Measurements from ENCODE around the gene PIGK. TPM values are rescaled to one million over a fixed set of nuclear protein-coding genes. Genes with fewer than 3 reads are reported as not detected.

The PIGK gene
- total RNA-seq, 2 experiments from 2014 or later: 23.9 to 26.5 TPM

DNA sequence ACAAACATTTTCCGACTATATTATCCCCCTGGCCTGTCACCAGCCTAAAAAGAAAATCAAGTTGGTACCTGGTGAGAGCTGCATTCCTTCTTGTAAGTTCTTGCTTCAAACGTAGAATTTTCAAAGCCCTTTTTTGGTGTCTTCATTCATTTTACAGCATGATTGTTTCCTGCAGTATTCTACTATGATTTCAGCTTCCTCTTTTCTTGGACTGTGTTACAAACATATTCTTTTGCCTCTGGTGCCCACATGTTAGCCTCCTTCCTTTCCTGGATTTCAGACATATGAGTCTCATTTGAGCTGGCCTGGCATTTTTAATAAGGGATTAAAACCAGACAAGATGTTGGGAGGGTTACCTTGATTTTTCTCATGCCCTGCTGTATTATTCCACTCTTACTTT is 142.5 kb downstream of the PIGK start:
- H3K36me3 Mint-ChIP-seq: no peaks in the 10 kb centered on the region
- no peaks in the 10 kb centered on the region for H3K9me3 Mint-ChIP-seq
- peaks cover 4% of the 10 kb centered on the region for H3K27me3 Mint-ChIP-seq
- intact Hi-C loops (cut with micrococcal nuclease): no loop called here
- POLR2A ChIA-PET: no interaction called here
- no peak overlapping the region for H3K27ac Mint-ChIP-seq
- CTCF ChIA-PET: no interaction called here
- H3K4me3 Mint-ChIP-seq: no peak overlapping the region
- no peaks in the 10 kb centered on the region for H3K4me1 Mint-ChIP-seq (ENCODE audit: low read depth)
- DNase-seq: no peak

DNA sequence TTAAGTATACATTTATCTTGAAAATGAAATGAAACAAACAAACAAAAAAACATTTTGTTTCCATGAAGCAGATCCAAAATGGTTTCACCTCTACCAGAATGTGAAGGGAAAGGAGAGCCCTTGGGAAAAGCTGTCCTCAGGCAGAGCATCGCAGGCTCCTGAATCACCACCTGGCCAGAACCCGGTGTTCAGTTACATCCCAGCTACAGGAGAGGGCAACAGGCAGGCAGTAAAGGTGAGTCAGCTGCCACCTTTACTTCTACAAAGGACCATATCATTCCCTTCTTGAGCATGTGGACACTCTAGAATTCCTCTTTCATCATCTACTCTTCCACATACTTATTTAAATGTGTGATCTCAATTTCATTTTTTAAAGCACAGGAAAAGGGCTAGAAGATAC is 151.2 kb downstream of the PIGK start:
- Mint-ChIP-seq H3K27ac (no peak overlapping the region), H3K4me3 (no peak overlapping the region), H3K36me3 (no peaks in the 10 kb centered on the region), H3K4me1 (ENCODE audit: low read depth) (no peaks in the 10 kb centered on the region), H3K27me3 (no peaks in the 10 kb centered on the region), H3K9me3 (no peaks in the 10 kb centered on the region)
- CTCF ChIA-PET: no interaction called here
- no peak for DNase-seq
- intact Hi-C loops (cut with micrococcal nuclease): no loop called here
- POLR2A ChIA-PET: no interaction called here

DNA sequence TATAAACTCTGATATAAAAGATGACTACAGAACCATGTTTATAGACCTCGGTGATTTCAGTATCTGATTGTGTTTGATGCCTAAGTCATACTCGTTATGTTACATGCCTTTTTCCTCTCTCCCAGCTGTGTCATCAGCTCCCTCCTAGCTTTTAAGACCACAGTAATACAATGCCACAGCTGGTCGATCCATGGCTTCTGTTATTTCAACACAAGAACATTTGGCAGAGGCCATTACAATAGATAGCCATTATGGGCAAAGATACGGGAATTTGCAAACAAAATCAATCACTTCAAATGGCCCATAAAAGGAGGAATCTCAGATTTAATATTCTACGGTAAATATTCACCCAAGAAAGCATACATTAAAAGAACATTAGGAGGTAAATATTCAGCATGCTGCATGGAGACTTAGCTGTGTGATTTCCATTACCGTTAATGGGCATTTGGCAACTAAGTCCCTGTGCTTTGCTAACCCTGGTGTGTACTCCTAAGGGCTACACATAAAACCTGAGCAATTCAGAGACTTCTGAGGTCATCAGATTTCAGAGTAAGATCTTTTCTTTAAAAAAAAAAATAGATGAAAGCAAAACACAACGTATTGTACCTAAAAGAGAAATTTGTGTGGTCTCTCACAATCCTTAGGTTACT is 153.4 kb downstream of the PIGK start:
- ChIA-PET POLR2A (no interaction called here), CTCF (no interaction called here)
- DNase-seq: no peak
- no peaks in the 10 kb centered on the region for H3K27me3 Mint-ChIP-seq
- no peaks in the 10 kb centered on the region for H3K4me1 Mint-ChIP-seq (ENCODE audit: low read depth)
- H3K36me3 Mint-ChIP-seq: no peaks in the 10 kb centered on the region
- intact Hi-C loops (cut with micrococcal nuclease): no loop called here
- no peaks in the 10 kb centered on the region for H3K9me3 Mint-ChIP-seq
- no peak overlapping the region for H3K4me3 Mint-ChIP-seq
- no peak overlapping the region for H3K27ac Mint-ChIP-seq

DNA sequence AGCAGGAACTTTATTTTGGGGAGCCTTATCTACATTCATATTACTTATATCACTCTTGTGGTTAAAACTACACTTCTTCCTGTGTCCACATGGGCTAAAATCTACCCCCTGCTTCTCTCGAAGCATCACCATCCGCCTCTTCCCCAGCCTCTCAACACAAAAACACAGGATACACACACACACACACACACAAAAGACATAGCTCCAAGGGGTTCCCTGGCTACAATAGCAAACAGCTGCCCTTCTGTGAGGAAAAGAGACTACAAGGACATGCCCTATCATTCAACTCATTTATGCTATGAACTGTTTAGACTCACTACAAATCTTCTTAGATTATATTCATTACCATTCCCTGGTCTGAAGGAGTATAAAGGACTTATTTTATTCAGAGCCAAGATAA is 155.0 kb downstream of the PIGK start:
- intact Hi-C loops (cut with micrococcal nuclease): no loop called here
- H3K9me3 Mint-ChIP-seq: no peaks in the 10 kb centered on the region
- H3K36me3 Mint-ChIP-seq: no peaks in the 10 kb centered on the region
- ChIA-PET POLR2A (no interaction called here), CTCF (no interaction called here)
- DNase-seq: no peak
- no peaks in the 10 kb centered on the region for H3K4me1 Mint-ChIP-seq (ENCODE audit: low read depth)
- no peak overlapping the region for H3K27ac Mint-ChIP-seq
- no peak overlapping the region for H3K4me3 Mint-ChIP-seq
- no peaks in the 10 kb centered on the region for H3K27me3 Mint-ChIP-seq

DNA sequence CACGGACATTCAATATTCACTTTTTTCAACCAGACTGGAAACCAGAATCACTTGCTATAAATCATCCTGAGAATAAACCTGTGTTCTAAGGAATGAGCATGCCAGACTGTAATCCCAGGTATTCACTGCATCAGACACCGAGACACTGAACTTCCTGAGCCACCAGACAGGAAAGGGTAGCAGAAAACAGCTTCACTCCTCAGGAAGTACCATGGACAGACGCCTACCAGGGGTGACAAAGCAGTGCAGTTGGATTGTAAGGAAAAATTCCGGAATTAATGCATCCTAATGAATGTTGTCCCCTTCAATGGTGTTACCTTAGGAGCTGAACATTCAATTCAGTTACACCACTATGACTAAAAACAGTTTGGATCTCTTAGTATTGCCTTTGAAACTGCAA is 156.1 kb downstream of the PIGK start:
- H3K27ac Mint-ChIP-seq: no peak overlapping the region
- POLR2A ChIA-PET: no interaction called here
- no peaks in the 10 kb centered on the region for H3K36me3 Mint-ChIP-seq
- intact Hi-C loops (cut with micrococcal nuclease): no loop called here
- CTCF ChIA-PET: no interaction called here
- H3K27me3 Mint-ChIP-seq: no peaks in the 10 kb centered on the region
- H3K4me1 Mint-ChIP-seq (ENCODE audit: low read depth): no peaks in the 10 kb centered on the region
- H3K9me3 Mint-ChIP-seq: no peaks in the 10 kb centered on the region
- DNase-seq: no peak
- H3K4me3 Mint-ChIP-seq: no peak overlapping the region

DNA sequence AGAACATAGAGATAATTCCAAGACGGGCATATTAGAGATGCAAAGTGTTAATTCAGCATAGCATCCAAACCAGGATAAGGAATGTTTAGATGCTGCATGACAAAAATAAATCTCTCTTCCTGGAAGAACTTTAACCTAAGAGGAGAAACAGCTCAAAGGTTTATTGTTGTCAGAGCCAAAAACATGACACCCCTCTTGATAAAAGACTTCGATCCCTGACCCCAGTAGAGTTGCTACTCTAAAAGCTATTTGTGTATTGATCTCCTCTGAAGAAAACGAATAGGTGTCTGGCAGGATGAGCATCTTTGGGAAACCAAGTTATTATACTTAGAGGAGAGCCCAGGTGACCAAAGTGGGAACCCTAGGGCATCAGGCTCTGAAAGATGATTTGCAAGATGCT is 158.1 kb downstream of the PIGK start:
- POLR2A ChIA-PET: no interaction called here
- intact Hi-C loops (cut with micrococcal nuclease): no loop called here
- CTCF ChIA-PET: no interaction called here
- no peak for DNase-seq
- no peaks in the 10 kb centered on the region for H3K9me3 Mint-ChIP-seq
- no peaks in the 10 kb centered on the region for H3K36me3 Mint-ChIP-seq
- H3K4me1 Mint-ChIP-seq (ENCODE audit: low read depth): no peaks in the 10 kb centered on the region
- no peak overlapping the region for H3K4me3 Mint-ChIP-seq
- no peaks in the 10 kb centered on the region for H3K27me3 Mint-ChIP-seq
- no peak overlapping the region for H3K27ac Mint-ChIP-seq

DNA sequence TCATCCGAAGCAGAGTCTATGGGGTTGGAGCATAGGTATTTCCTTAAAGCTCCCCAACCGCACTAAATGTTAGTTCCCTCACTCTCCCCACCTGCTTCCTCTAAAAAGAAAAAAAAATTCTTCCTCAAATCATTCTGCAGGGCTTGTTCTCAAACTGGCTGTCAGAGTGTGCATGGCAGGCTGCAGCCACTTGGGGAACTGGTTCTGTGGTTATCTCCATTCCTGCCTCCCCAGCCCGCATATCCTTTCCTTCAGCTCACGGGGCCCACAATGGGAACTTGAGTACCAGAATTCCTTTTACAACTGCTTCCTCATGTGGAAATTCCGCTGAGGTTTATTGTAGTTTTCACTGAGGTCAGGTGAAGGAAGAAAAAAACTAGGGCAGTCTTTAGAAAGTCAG is 159.2 kb downstream of the PIGK start:
- CTCF ChIA-PET: no interaction called here
- POLR2A ChIA-PET: no interaction called here
- no peaks in the 10 kb centered on the region for H3K4me1 Mint-ChIP-seq (ENCODE audit: low read depth)
- no peak for DNase-seq
- H3K9me3 Mint-ChIP-seq: no peaks in the 10 kb centered on the region
- H3K27ac Mint-ChIP-seq: no peak overlapping the region
- no peaks in the 10 kb centered on the region for H3K27me3 Mint-ChIP-seq
- intact Hi-C loops (cut with micrococcal nuclease): no loop called here
- no peaks in the 10 kb centered on the region for H3K36me3 Mint-ChIP-seq
- no peak overlapping the region for H3K4me3 Mint-ChIP-seq

DNA sequence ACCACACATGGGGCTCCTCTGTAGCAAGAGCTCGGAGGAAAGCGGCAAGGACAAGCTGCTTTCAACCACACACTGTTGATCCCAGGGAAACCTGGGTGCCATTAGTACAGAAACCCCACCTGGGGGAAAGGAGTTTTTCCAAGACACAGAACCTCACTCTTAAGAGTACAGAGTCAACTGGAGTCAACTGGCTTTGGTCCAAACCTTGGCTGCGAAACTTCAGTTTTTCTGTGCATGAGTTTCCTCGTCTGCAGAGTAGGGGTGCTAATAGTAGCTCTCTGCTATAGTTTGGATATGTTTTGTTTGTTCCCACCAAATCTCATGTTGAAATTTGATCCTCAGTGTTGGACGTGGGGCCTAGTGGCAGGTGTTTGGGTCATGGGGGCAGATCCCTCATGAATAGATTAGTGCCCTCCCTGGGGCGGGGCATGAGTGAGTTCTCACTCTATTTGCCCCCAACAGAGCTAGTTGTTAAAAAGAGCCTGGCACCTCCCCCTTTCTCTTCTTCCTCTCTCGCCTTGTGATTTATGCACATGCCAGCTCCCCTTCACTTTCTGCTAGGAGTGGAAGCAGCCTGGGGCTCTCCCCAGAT is 161.1 kb downstream of the PIGK start:
- CTCF ChIA-PET: no interaction called here
- no peaks in the 10 kb centered on the region for H3K4me1 Mint-ChIP-seq (ENCODE audit: low read depth)
- H3K36me3 Mint-ChIP-seq: no peaks in the 10 kb centered on the region
- POLR2A ChIA-PET: no interaction called here
- no peaks in the 10 kb centered on the region for H3K9me3 Mint-ChIP-seq
- DNase-seq: no peak
- intact Hi-C loops (cut with micrococcal nuclease): no loop called here
- no peak overlapping the region for H3K27ac Mint-ChIP-seq
- H3K27me3 Mint-ChIP-seq: no peaks in the 10 kb centered on the region
- no peak overlapping the region for H3K4me3 Mint-ChIP-seq

DNA sequence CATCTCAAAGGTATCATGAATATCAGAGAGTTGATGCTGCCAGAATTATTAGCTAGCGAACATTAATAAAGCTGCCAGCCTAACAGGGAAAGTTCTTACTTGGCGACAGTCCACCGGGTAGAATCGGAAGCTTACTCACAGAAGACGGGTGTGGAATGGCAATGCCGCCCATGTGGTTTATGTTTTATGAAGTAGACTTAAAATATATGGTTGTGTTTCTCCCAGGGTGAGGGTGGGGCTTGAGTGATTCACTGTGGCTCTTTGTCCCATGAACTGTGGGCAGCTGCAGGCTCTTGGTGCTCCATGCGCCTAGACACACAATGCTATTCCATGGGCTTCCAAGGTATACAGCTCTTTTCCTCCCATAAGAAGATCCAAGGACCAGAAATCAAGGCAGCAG is 162.7 kb downstream of the PIGK start:
- Mint-ChIP-seq H3K9me3 (no peaks in the 10 kb centered on the region), H3K4me3 (no peak overlapping the region), H3K27ac (no peak overlapping the region), H3K27me3 (no peaks in the 10 kb centered on the region), H3K36me3 (no peaks in the 10 kb centered on the region), H3K4me1 (ENCODE audit: low read depth) (no peaks in the 10 kb centered on the region)
- no peak for DNase-seq
- intact Hi-C loops (cut with micrococcal nuclease): no loop called here
- ChIA-PET POLR2A (no interaction called here), CTCF (no interaction called here)

DNA sequence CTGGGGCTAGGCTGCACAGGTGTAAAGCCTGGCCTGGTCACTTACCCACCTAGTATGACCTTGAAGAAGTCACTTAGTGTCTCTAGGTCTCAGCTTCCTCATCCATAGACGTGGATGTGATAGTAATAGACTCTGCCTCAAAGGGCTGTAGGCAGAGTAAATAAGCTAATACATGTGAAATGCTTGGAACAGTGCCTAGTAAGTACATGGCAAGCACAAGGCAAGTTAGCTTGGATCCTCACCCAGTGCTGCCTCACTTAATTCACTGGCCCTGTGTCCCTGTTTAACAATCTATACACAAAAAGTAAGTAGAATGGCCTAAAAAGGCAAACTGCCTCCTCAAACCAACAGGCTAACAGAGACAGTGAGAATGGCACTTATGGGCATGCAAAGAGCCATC is 167.8 kb downstream of the PIGK start:
- ChIA-PET POLR2A (no interaction called here), CTCF (no interaction called here)
- Mint-ChIP-seq H3K36me3 (no peaks in the 10 kb centered on the region), H3K9me3 (no peaks in the 10 kb centered on the region), H3K4me3 (no peak overlapping the region), H3K27me3 (no peaks in the 10 kb centered on the region), H3K27ac (no peak overlapping the region), H3K4me1 (ENCODE audit: low read depth) (peaks cover 11% of the 10 kb centered on the region)
- no peak for DNase-seq
- intact Hi-C loops (cut with micrococcal nuclease): no loop called here

DNA sequence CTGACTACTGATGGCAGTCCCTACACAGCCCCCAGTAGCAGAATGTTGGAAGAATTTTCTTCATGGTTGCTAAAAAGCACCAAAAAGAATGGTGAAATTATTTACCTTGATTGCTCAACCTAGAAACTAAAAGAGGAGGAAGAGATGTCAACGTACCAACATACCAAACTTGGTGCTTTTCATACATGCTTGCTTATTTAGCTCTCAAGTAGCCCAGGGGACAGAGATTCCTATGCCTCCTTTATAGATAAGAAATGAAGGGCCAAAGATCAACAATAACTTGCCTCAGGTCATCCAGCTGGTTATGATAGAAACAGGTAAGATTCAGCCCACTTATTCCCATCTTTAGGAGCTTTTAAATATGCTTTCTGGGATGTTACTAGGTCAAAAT is 170.6 kb downstream of the PIGK start:
- Mint-ChIP-seq H3K27ac (no peak overlapping the region), H3K9me3 (no peaks in the 10 kb centered on the region), H3K36me3 (no peaks in the 10 kb centered on the region), H3K4me1 (ENCODE audit: low read depth) (peaks cover 11% of the 10 kb centered on the region), H3K27me3 (no peaks in the 10 kb centered on the region), H3K4me3 (no peak overlapping the region)
- intact Hi-C loops (cut with micrococcal nuclease): no loop called here
- ChIA-PET POLR2A (no interaction called here), CTCF (no interaction called here)
- DNase-seq: no peak

DNA sequence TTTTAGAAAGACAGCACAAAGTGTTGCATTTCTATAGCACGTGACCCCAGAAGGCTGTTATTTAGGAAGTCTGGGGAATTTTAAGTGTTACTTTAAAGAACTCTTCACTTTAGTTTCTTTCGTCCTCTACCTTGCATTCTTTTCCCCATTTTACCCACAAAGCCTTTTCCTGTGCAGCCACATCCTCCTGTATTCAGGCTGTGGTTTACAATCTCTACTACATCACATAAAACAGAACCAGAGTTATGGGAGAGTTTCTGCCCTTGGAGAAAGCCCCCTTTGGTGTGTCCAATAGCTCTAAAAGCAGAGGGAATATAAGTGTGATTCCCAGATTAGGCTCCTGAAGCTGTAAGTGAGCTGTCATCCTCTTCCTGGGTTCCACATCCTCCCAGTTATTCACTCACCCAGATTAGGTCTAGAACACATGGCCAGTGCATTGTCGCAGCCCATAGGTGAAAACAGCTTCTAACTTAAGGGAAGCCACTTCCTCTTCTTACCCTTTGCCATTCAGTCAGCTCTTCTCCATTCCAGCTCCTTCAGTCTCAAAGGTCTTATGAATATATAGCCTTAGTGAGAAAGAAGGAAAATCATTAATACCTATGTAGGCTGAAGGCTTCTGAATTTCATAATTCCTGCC is 171.1 kb downstream of the PIGK start:
- H3K27me3 Mint-ChIP-seq: peaks cover 2% of the 10 kb centered on the region
- no peak overlapping the region for H3K4me3 Mint-ChIP-seq
- H3K9me3 Mint-ChIP-seq: no peaks in the 10 kb centered on the region
- H3K27ac Mint-ChIP-seq: no peak overlapping the region
- intact Hi-C loops (cut with micrococcal nuclease): no loop called here
- no peak for DNase-seq
- ChIA-PET CTCF (no interaction called here), POLR2A (no interaction called here)
- no peaks in the 10 kb centered on the region for H3K36me3 Mint-ChIP-seq
- peaks cover 11% of the 10 kb centered on the region for H3K4me1 Mint-ChIP-seq (ENCODE audit: low read depth)

DNA sequence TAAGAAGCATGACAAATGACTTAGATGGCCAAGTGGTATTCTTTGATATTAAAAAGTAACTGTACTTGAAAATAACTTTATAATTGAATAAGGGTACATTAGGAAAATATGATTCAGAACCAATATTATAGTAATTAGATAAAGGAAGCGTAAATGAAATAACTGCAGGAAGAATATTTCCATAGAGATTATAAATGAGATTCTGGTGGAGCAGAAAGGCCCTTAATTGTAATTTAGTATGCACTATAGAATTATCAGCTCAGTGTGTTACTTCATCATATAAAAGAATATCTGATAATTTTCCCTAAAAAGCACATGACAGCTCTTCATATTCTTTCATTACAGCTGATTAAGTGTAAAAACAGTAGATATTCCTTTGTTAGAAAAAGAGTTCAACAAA is 171.7 kb downstream of the PIGK start:
- Mint-ChIP-seq H3K27ac (no peak overlapping the region), H3K36me3 (no peaks in the 10 kb centered on the region), H3K27me3 (peaks cover 2% of the 10 kb centered on the region), H3K9me3 (no peaks in the 10 kb centered on the region), H3K4me3 (no peak overlapping the region), H3K4me1 (ENCODE audit: low read depth) (peaks cover 11% of the 10 kb centered on the region)
- DNase-seq: no peak
- POLR2A ChIA-PET: no interaction called here
- CTCF ChIA-PET: no interaction called here
- intact Hi-C loops (cut with micrococcal nuclease): no loop called here
